MM.1S (cell line): Measurements from ENCODE around the gene GPX7.

Experiments used
- DNase-seq: peaks from one replicate; pipeline ENCODE4 v3.0.0-alpha.2; 2015
- H2AFZ ChIP-seq: fragments of 300-600 bp; sonication (generic); 2 replicates; pipeline ENCODE4 v1.6.0; 2016; ENCODE audit warnings: antibody characterized with exemption, low read length
- H3F3A ChIP-seq: fragments of 300-600 bp; sonication (generic); 2 replicates; pipeline ENCODE4 v1.6.1; 2016; ENCODE audit warnings: mild to moderate bottlenecking, antibody characterized with exemption, low read length, moderate library complexity, mixed read lengths; ENCODE audit not compliant: insufficient read depth
- H3K27ac ChIP-seq: fragments of 300-600 bp; sonication (generic); 2 replicates; pipeline ENCODE4 v1.5.1; 2016; ENCODE audit warnings: mild to moderate bottlenecking, low read length
- H3K27me3 ChIP-seq: fragments of 300-600 bp; sonication (generic); replicated peaks from 2 replicates; pipeline ENCODE4 v1.6.0; 2016; ENCODE audit warnings: low read length; ENCODE audit not compliant: insufficient read depth
- H3K36me3 ChIP-seq: fragments of 300-600 bp; sonication (generic); replicated peaks from 2 replicates; pipeline ENCODE4 v1.6.1; 2016; ENCODE audit warnings: mild to moderate bottlenecking, low read length, mixed read lengths; ENCODE audit not compliant: insufficient read depth
- H3K4me1 ChIP-seq: fragments of 300-600 bp; sonication (generic); 2 replicates; pipeline ENCODE4 v1.6.1; 2016; ENCODE audit warnings: low read length, mixed read lengths
- H3K4me2 ChIP-seq: fragments of 300-600 bp; sonication (generic); 2 replicates; pipeline ENCODE4 v1.6.0; 2016; ENCODE audit warnings: low read depth, low read length
- H3K4me3 ChIP-seq: fragments of 300-600 bp; sonication (generic); 2 replicates; pipeline ENCODE4 v1.5.1; 2016; ENCODE audit warnings: low read length, mixed read lengths
- H3K79me2 ChIP-seq: fragments of 300-600 bp; sonication (generic); 2 replicates; pipeline ENCODE4 v1.6.1; 2016; ENCODE audit warnings: mixed run types, low read length, mixed read lengths
- H3K9ac ChIP-seq: fragments of 300-600 bp; sonication (generic); 2 replicates; pipeline ENCODE4 v1.6.1; 2016; ENCODE audit warnings: low read length, mixed read lengths
- H3K9me2 ChIP-seq: fragments of 300-600 bp; sonication (generic); replicated peaks from 2 replicates; pipeline ENCODE4 v1.6.1; 2016; ENCODE audit warnings: mild to moderate bottlenecking, low read length, mixed read lengths; ENCODE audit not compliant: insufficient read depth
- H3K9me3 ChIP-seq: fragments of 300-600 bp; sonication (generic); replicated peaks from 2 replicates; pipeline ENCODE4 v1.6.1; 2016; ENCODE audit warnings: mild to moderate bottlenecking, low read length, mixed read lengths; ENCODE audit not compliant: insufficient read depth
- H4K20me1 ChIP-seq: fragments of 300-600 bp; sonication (generic); 2 replicates; pipeline ENCODE4 v1.6.1; 2016; ENCODE audit warnings: mild to moderate bottlenecking, low read length, moderate library complexity, mixed read lengths; ENCODE audit not compliant: insufficient read depth
- EZH2 ChIP-seq: fragments of 300-600 bp; sonication (generic); optimal IDR thresholded peaks from 2 replicates; pipeline ENCODE3; 2017; ENCODE audit warnings: low read depth, mild to moderate bottlenecking, antibody characterized with exemption, low read length, mixed read lengths
- EZH2phosphoT487 ChIP-seq: fragments of 300-600 bp; sonication (generic); IDR thresholded peaks from 2 replicates; pipeline ENCODE4 v1.6.1; 2018; ENCODE audit warnings: antibody characterized with exemption, low read length
- TF ChIP-seq, protein P1 (sequence below): fragments of 300-600 bp; sonication (generic); IDR thresholded peaks from 2 replicates; pipeline ENCODE4 v1.5.1; 2016; ENCODE audit warnings: antibody characterized with exemption, low read length, mixed read lengths

The GPX7 gene

DNA sequence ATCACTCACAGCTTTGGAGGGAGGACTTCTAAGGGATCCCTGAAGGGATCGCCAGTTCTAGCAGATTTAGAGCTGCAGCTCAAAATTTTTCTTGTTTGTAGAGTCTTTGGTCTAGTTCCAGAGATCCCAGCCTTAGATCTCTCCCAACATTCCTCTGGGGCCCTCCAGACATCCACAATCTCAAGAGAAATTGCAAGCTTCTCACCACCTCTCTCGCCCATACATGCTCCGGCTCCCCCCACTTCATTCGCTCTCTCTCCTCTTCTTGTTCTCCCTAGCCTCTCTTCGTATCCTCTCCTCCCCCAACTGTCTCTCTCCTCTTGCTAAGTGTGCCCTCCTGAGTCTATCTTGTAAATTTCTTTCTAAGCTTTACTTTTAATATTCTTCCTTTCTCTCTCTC, 34.2 kb upstream of the GPX7 start:
- TF ChIP-seq, protein P1, sequence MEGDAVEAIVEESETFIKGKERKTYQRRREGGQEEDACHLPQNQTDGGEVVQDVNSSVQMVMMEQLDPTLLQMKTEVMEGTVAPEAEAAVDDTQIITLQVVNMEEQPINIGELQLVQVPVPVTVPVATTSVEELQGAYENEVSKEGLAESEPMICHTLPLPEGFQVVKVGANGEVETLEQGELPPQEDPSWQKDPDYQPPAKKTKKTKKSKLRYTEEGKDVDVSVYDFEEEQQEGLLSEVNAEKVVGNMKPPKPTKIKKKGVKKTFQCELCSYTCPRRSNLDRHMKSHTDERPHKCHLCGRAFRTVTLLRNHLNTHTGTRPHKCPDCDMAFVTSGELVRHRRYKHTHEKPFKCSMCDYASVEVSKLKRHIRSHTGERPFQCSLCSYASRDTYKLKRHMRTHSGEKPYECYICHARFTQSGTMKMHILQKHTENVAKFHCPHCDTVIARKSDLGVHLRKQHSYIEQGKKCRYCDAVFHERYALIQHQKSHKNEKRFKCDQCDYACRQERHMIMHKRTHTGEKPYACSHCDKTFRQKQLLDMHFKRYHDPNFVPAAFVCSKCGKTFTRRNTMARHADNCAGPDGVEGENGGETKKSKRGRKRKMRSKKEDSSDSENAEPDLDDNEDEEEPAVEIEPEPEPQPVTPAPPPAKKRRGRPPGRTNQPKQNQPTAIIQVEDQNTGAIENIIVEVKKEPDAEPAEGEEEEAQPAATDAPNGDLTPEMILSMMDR = no peak
- TF ChIP-seq EZH2phosphoT487 (no peak), EZH2 (no peak)
- H3K36me3 ChIP-seq = no peaks in the 10 kb centered on the region
- no peaks in the 10 kb centered on the region for H3K79me2 ChIP-seq
- H3K9me3 ChIP-seq = no peaks in the 10 kb centered on the region
- no peak overlapping the region for H3K9ac ChIP-seq
- no peak for DNase-seq
- no peak overlapping the region for H3K4me2 ChIP-seq
- no peak overlapping the region for H3K27ac ChIP-seq
- no peak overlapping the region for H3K4me3 ChIP-seq
- H3F3A ChIP-seq = no peaks in the 10 kb centered on the region
- no peaks in the 10 kb centered on the region for H3K9me2 ChIP-seq
- no peak overlapping the region for H2AFZ ChIP-seq
- no peaks in the 10 kb centered on the region for H3K27me3 ChIP-seq
- no peaks in the 10 kb centered on the region for H4K20me1 ChIP-seq
- H3K4me1 ChIP-seq = no peaks in the 10 kb centered on the region

DNA sequence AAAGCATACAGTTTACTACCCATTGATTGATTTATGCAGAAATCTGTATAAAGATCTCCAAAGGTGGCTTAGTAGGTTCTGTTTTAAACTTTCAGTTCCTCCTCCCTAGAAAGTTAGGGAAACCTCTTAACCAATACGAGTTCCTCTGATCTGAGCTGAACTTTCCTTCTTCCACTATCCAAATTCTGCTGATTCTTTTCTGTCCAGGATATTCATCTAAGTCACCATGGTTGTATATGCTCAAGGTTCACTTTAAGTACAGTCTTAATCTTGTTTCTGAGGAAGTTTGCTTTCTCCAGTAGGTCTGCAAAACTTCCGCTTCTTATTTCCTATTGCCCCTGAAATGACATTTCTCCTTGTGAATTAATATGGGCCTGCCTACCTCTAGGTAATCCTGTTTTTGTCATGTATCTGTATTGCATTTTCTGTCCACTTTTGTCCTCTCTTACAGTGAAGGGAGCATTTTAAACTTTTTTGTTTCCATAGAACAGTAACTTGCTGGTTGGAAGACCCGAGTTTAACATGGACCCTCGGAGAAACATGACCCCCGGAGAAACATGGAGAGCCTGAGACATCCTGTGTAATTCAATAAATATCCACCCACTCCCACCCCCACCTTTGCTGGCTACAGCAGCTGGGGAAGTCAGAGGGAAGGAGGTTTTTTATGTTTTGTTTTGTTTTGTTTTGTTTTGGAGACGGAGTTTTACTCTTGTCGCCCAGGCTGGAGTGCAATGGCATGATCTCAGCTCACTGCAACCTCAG, 32.5 kb upstream of the GPX7 start:
- Histone ChIP-seq H3K9ac (no peak overlapping the region), H3K4me3 (no peak overlapping the region), H3K4me2 (no peak overlapping the region), H2AFZ (no peak overlapping the region), H3K9me2 (no peaks in the 10 kb centered on the region), H3K27ac (no peak overlapping the region), H3K36me3 (no peaks in the 10 kb centered on the region), H3F3A (no peaks in the 10 kb centered on the region), H3K27me3 (no peaks in the 10 kb centered on the region), H4K20me1 (no peaks in the 10 kb centered on the region), H3K9me3 (no peaks in the 10 kb centered on the region), H3K79me2 (no peaks in the 10 kb centered on the region), H3K4me1 (no peaks in the 10 kb centered on the region)
- no peak for TF ChIP-seq EZH2
- TF ChIP-seq, protein P1 = no peak
- TF ChIP-seq EZH2phosphoT487 = no peak
- no peak for DNase-seq

DNA sequence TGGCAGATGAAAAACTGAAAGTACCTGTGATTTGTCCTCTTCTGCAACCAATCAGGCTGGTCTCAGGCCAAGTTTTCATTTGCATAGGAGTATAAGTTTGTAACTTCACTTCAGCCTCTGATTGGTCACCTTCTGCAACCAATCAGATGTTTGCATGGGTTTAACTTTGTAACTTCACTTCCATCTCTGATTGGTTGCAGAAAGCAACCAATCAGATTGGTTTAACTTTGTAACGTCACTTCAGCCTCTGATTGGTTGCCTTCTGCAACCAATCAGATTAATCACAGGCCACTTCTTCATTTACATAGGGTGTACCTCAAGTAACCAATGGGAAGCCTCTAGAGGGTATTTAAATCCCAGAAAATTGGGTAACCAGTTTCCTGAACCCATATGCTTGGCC, 30.4 kb upstream of the GPX7 start:
- Histone ChIP-seq H3F3A (no peaks in the 10 kb centered on the region), H3K27ac (no peak overlapping the region), H3K4me2 (no peak overlapping the region), H3K4me1 (no peaks in the 10 kb centered on the region), H3K79me2 (no peaks in the 10 kb centered on the region), H3K27me3 (no peaks in the 10 kb centered on the region), H2AFZ (no peak overlapping the region), H3K36me3 (no peaks in the 10 kb centered on the region), H3K9me3 (no peaks in the 10 kb centered on the region), H4K20me1 (no peaks in the 10 kb centered on the region), H3K9ac (no peak overlapping the region), H3K9me2 (no peaks in the 10 kb centered on the region), H3K4me3 (no peak overlapping the region)
- peak; percentile 35 for DNase-seq
- TF ChIP-seq, protein P1 = no peak
- TF ChIP-seq EZH2 (no peak), EZH2phosphoT487 (no peak)
